MCF 10A (cell line): ENCODE results near the gene CSNK1G2. TPM values are rescaled to one million over a fixed set of nuclear protein-coding genes. Genes with fewer than 3 reads are reported as not detected.

Experiments
- BruUV-seq: library from RNA; stranded (reverse); fragments of 400-500 nt; replicated peaks from 2 replicates; lab custom pipeline; 2021; lab: Mats Ljungman, UMichigan
- CTCF ChIA-PET: fragments of 300-600 bp; sonication (Branson Sonifier 250); formaldehyde crosslinking; extraction: SDS; loops from one replicate; lab custom pipeline; 2021; ENCODE audit warnings: antibody characterized with exemption, inconsistent platforms; lab: Yijun Ruan, JAX
- POLR2A ChIA-PET: fragments of 300-600, 350-650 bp; sonication (Branson Sonifier 250); formaldehyde crosslinking; extraction: SDS; loops from one replicate; lab custom pipeline; 2020; ENCODE audit warnings: antibody characterized with exemption, inconsistent platforms; lab: Yijun Ruan, JAX
- DNase-seq: peaks from one replicate; pipeline ENCODE4 v3.0.0-alpha.2; 2018; ENCODE audit not compliant: unreplicated experiment
- H3K27ac Mint-ChIP-seq: one replicate; pipeline ENCODE4 v1.8.0; 2022; ENCODE audit warnings: mild to moderate bottlenecking, low read depth, mixed read lengths; ENCODE audit not compliant: unreplicated experiment
- H3K27me3 Mint-ChIP-seq: one replicate; pipeline ENCODE4 v1.8.0; 2022; ENCODE audit warnings: mixed read lengths; ENCODE audit not compliant: insufficient read depth, unreplicated experiment
- H3K36me3 Mint-ChIP-seq: one replicate; pipeline ENCODE4 v1.8.0; 2022; ENCODE audit warnings: mild to moderate bottlenecking, moderate library complexity, mixed read lengths; ENCODE audit not compliant: insufficient read depth, unreplicated experiment
- H3K4me1 Mint-ChIP-seq: one replicate; pipeline ENCODE4 v1.8.0; 2022; ENCODE audit warnings: mixed read lengths; ENCODE audit not compliant: insufficient read depth, unreplicated experiment
- H3K4me3 Mint-ChIP-seq: one replicate; pipeline ENCODE4 v1.8.0; 2022; ENCODE audit warnings: mild to moderate bottlenecking, moderate library complexity, mixed read lengths; ENCODE audit not compliant: unreplicated experiment
- H3K9me3 Mint-ChIP-seq: one replicate; pipeline ENCODE4 v1.8.0; 2022; ENCODE audit warnings: mixed read lengths; ENCODE audit not compliant: unreplicated experiment
- CTCF ChIP-seq: fragments of 200-600 bp; IDR thresholded peaks from one replicate; pipeline ENCODE4 v1.8.0; 2022; ENCODE audit warnings: antibody characterized with exemption, mild to moderate bottlenecking; ENCODE audit not compliant: unreplicated experiment
- intact Hi-C: fragments of 100-400 bp; cut with micrococcal nuclease; formaldehyde crosslinking; loops from 2 replicates; pipeline ENCODE4 v1.14.1; 2022
- total RNA-seq: library from RNA; stranded (reverse); gene quantifications from 2 replicates; pipeline ENCODE4 v1.2.3, GENCODE V29; 2022

CSNK1G2 gene
- total RNA-seq, 1 experiment from 2014 or later, result 48.5 TPM

GRCh38 chr19:1989513-1990229, 48.7 kb downstream of the CSNK1G2 start:
- CTCF ChIA-PET, result interaction anchor here (0.8 to 0.9 kb wide), 2 partner anchors 7 to 30 kb away, joined by 3 to 9 read pairs; no protein-coding TSS in a partner anchor
- Mint-ChIP-seq H3K4me3 (no peak overlapping the region), H3K36me3 (peaks cover 79% of the 10 kb centered on the region), H3K9me3 (no peaks in the 10 kb centered on the region), H3K27me3 (no peaks in the 10 kb centered on the region), H3K27ac (no peak overlapping the region), H3K4me1 (no peaks in the 10 kb centered on the region)
- BruUV-seq, result no TSS peak
- POLR2A ChIA-PET, result interaction anchor here (0.6 kb wide), 2 partner anchors 59 to 499 kb away, joined by 3 read pairs; partner anchors contain the start of gene REEP6
- no peak for DNase-seq
- intact Hi-C loops, result no loop called here
- no peak for TF ChIP-seq CTCF

GRCh38 chr19:1990230-1991017, 49.5 kb downstream of the CSNK1G2 start:
- H3K36me3 Mint-ChIP-seq, result peaks cover 81% of the 10 kb centered on the region
- no peak for TF ChIP-seq CTCF
- no peaks in the 10 kb centered on the region for H3K4me1 Mint-ChIP-seq
- H3K4me3 Mint-ChIP-seq, result no peak overlapping the region
- ChIA-PET CTCF (interaction anchor here (0.8 to 0.9 kb wide), 2 partner anchors 8 to 29 kb away, joined by 3 to 9 read pairs; no protein-coding TSS in a partner anchor), POLR2A (interaction anchor here (0.6 kb wide), 1 partner anchor 196 kb away, joined by 4 read pairs; no protein-coding TSS in a partner anchor)
- BruUV-seq, result no TSS peak
- H3K27ac Mint-ChIP-seq, result no peak overlapping the region
- intact Hi-C loops, result no loop called here
- no peak for DNase-seq
- H3K9me3 Mint-ChIP-seq, result no peaks in the 10 kb centered on the region
- no peaks in the 10 kb centered on the region for H3K27me3 Mint-ChIP-seq

- DNase-seq, result no peak
- H3K36me3 Mint-ChIP-seq, result peaks cover 82% of the 10 kb centered on the region
- no peak for TF ChIP-seq CTCF
- no peak overlapping the region for H3K27ac Mint-ChIP-seq
- CTCF ChIA-PET, result no interaction called here
- POLR2A ChIA-PET, result interaction anchor here (0.6 kb wide), 1 partner anchor 197 kb away, joined by 4 read pairs; no protein-coding TSS in a partner anchor
- H3K27me3 Mint-ChIP-seq, result no peaks in the 10 kb centered on the region
- H3K4me3 Mint-ChIP-seq, result no peak overlapping the region
- H3K4me1 Mint-ChIP-seq, result no peaks in the 10 kb centered on the region
- no TSS peak for BruUV-seq
- intact Hi-C loops, result no loop called here
- H3K9me3 Mint-ChIP-seq, result no peaks in the 10 kb centered on the region
Observed at GRCh38 chr19:1991018-1991913, 50.3 kb downstream of the CSNK1G2 start.
